Hepatocyte (in vitro differentiated cells): Measurements from ENCODE around the gene BMP7.

Experiments
- CTCF ChIP-seq: fragments of 200-600 bp; sonication (generic); IDR thresholded peaks from 2 replicates; pipeline ENCODE4 v1.5.1; 2016; ENCODE audit warnings: antibody characterized with exemption, mild to moderate bottlenecking; ENCODE audit not compliant: poor library complexity
- EZH2 ChIP-seq: fragments of 200-600 bp; sonication (generic); IDR thresholded peaks from 2 replicates; pipeline ENCODE4 v1.6.1; 2016; ENCODE audit warnings: antibody characterized with exemption, mild to moderate bottlenecking, borderline replicate concordance
- EZH2phosphoT487 ChIP-seq: fragments of 200-600 bp; sonication (generic); IDR thresholded peaks from one replicate; pipeline ENCODE4 v1.6.1; 2018; ENCODE audit warnings: antibody characterized with exemption, mild to moderate bottlenecking, low read depth, moderate library complexity; ENCODE audit not compliant: unreplicated experiment, severe bottlenecking

GRCh38 chr20:57140416-57140965 is 126.0 kb downstream of the BMP7 start:
- no peak for TF ChIP-seq CTCF
- TF ChIP-seq EZH2 = no peak
- no peak for TF ChIP-seq EZH2phosphoT487
